Amniotic epithelial cell (primary cell): Measurements from ENCODE around the gene TRIM9.
A peak's percentile ranks its signal among the peaks of the same experiment; 100 is the strongest.

Experiments used
- DNase-seq: peaks from one replicate; pipeline ENCODE4 v3.0.0-alpha.2; 2010; ENCODE audit warnings: low read depth

TRIM9 gene

DNA sequence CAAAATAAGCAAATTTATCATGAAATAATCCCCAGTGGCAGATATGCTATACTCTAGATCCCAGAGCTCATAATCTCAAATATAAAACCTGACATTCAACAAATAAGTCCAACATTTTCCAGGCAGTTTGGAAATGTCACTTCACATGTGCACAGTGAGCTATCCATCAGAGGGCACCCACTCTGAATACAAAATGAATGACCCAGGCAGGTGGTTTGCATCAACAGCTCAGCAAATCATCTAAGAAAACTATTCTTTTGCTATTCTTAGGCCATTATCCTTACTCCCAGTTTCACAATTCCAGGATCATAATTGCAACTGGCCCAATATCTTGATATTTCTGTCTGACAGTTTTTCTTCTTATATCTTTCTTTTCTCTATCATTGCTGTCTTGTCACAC, 38.5 kb downstream of the TRIM9 start:
- DNase-seq: no peak

DNA sequence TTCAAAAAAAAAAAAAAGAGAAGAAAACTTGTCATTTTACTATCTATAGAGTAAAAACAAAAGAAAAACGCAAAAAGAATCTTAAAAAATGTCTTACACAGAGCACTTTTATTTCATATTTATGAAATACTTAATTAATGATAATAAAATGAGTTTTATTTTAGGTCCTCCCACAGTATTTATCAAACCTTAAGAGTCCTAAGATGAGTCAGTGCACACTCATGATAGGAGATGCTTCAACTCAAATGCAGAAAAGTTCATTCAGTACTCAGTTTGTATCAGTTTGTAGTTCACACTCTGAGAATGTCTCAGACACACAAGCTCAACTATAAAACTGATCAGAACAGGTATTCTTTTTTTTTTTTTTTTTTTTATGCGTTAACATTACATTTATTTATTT, 41.7 kb downstream of the TRIM9 start:
- DNase-seq: peak; percentile 18

GRCh38 chr14:51044961-51045360, 49.9 kb downstream of the TRIM9 start:
- DNase-seq: no peak

DNA sequence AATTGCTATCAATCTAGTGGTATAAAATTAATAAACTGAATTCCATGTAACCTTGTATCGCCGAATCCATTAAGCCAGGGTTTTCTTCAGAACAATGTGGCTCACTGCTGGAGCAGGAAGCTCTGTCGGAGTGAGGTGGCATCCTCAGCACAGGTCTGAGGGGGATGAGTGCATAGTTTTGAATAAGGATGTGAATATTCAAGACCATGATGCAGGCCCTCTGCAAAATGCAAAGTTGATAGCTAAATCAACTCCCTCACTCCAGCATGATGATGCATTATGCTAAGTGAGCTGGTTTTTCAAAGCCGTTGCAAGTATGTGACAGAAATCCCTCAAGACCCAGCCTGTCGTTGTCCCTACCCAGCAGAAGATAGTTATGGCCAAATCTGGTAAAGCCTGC, 53.0 kb downstream of the TRIM9 start:
- no peak for DNase-seq

GRCh38 chr14:51041108-51041531, 53.8 kb downstream of the TRIM9 start:
- no peak for DNase-seq

GRCh38 chr14:51039252-51039651, 55.7 kb downstream of the TRIM9 start:
- no peak for DNase-seq

- no peak for DNase-seq
Measured at GRCh38 chr14:51035611-51036192, 59.2 kb downstream of the TRIM9 start.

DNA sequence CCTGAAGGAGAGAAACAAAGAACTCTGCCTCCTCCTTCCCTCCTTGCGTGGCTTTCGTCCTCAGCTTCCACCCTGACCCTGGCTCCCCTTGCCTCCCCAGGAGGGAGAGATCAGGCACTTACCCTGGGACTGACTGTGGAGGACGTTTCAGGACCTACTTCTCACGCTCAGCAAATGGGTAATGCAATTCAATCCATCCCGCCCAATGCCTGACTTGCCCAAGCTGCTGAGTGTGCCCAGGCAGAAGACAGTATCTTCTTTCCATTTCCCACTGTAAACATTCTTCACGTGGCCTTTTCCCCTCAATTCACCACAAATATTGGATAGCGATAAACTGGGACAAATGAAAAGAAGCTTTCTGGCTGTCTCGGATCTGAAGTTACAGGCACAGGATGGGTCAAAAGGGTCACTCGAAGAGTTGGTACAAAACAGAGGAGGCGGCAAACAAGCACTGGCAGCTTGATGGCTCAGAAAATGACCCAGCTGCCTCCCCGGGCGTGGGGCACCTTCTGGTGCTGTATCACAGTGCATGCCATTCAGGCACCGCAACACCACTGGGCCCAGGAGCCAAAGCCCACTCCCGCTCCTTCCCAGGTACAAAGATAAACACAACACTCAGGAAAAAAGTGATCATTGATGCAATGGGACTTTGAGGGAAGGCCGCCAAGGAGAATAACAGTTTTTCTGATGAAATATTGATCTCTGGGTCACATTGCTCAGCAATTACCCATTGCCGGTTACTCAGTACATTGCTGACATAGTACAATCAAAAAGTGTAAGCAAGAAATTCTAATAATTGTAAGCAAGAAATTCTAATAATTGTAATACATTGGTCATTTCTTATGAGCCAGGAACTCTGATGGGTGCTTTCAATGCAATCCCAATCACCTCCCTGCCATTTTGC, 65.8 kb downstream of the TRIM9 start:
- DNase-seq: no peak

GRCh38 chr14:51028361-51028760, 66.5 kb downstream of the TRIM9 start:
- DNase-seq: no peak

DNA sequence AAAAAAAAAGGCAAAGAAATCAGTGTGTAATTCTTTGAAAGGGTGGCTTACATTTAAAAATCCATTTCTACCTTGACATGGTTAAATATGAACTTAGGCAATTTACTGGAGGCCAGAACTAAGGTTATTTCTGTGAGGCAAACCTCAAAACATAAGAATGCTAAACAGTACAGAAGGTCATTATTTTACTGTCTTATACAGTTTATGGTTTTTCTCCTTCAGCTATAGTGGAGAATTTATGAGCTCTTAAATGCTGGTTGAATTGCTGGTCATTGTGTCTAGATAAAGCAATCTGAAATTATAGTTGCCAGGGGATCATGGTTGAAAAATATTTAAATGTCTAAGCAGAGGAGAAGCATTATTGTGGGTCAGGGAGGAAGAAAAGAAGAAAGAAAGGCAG, 70.5 kb downstream of the TRIM9 start:
- no peak for DNase-seq

DNA sequence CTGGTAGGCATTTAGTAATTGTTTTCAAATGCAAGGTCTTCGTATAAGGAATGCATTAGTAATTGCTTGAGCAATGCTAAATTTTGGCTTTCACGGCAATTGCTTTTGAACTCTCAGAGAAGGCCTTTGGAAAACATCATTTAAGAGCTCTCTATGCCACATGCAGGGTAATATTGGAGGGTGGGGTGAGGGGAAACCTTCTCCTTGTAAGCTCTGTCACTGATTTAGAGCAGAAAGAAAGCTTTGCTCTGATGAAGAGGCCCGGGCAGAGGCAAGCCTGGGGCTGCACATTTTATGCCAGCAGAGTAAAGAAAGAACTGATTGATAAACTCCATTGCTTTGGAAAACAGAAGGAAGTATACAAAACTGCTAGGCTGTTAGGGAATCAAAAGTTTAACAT, 70.9 kb downstream of the TRIM9 start:
- no peak for DNase-seq

- DNase-seq: no peak
Measured at GRCh38 chr14:51022769-51023168, 72.1 kb downstream of the TRIM9 start.

DNA sequence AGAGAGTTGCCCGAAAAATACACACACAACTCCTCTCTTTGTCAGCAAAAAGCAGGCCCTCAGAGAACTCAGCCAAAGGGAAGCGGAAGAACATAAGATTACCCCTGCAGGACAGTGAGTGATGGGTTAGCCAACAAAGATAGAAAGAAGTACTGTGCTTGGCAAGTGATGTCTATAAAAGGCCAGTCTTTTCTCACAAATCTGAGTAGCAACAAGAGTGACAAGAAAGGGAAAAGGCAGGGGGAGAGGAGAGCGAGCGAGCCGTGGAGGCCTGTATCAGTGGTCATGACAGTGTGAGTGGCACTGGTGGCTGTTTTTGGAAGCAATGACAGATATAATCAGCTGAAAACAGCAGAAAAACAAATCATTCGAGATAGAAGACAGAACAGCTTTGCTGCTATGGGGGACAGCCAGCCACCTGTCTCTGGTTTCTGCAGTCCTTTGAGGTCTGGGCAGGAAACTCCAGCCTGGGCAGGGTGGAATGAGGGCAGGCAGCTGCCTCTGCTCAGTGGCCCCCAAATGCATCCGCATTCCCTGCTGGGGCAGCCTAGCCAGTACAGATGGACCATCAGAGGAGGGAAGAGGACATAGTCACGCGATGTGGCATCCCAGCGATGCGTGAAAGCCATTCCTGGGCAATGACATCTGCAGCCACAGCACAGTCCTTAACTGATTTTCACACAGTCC, 74.7 kb downstream of the TRIM9 start:
- DNase-seq: no peak

DNA sequence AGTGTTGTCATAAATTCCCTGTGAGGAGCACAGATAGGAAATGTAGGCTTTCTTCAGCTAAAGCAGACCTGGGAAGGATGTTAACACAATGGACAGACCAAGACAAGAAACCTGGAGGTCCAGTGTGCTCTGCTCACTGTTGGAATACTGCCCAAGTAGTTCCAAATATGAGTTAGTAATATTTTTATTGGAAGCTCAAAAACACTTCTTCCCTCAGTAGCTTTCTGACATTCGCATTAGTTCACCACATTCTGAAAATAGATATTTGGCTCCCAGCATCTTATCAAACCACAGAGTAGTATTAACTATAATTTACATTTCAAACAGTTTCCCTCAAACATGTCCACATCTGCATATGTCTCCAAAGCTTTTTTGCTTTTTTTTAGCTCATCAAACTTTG, 75.8 kb downstream of the TRIM9 start:
- DNase-seq: no peak

DNA sequence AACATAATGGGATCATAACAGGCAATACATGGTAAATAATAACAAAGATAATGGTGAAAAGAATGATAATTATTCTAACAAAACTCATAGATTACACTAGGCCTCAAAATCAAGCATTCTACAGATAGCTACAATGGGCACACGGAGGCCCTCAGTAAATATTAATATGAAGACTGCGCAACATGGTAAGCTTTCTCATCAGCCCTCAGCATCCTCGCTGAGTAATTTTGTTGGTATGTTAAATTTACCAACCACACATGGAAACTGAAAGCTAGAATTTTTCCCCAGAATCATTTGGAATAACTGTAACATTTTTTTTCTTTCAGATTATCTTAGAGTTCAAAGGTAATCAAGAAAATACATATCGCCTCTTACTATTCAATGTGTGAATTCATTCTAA, 76.4 kb downstream of the TRIM9 start:
- DNase-seq: peak; percentile 48

DNA sequence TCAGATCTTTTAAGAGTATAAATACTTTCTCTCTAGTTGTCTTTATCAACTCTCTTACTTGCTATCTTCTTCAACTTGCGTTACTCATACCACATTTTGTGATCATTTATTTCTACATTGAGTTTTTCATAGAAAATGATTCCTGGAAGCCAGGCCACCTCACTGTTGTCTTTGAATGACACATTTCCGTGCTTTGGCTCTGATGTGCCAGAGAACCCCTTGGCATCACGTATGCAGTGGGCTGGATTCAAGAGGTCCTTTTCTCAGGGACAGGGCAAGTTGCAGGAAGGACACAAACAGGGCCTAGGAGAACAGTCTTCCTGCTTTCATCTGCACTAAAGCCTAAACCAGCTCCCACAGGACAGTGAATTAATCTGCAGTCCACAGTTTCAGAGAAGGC, 80.3 kb downstream of the TRIM9 start:
- no peak for DNase-seq

DNA sequence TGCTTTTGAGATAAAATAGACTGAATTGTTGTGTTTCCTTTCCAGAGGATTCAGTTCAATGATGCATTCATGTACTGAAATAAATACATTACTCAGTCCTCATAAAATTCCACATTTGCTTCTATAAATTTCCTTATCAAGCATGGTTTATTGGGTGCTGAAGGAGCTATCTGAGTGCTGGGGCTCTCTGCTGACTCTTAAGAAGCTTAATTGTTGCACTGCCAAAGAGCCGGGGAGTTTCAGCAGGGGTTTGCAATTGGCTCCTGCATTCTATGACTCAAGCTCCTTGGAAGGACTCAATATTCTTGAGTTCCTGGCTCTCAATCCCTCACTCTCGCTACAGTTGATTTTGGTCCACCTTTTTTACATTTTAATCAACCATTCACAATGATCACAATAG, 80.8 kb downstream of the TRIM9 start:
- DNase-seq: peak; percentile 77

GRCh38 chr14:51012055-51012454, 82.8 kb downstream of the TRIM9 start:
- no peak for DNase-seq

GRCh38 chr14:51008446-51008845, 86.5 kb downstream of the TRIM9 start:
- DNase-seq: no peak

DNA sequence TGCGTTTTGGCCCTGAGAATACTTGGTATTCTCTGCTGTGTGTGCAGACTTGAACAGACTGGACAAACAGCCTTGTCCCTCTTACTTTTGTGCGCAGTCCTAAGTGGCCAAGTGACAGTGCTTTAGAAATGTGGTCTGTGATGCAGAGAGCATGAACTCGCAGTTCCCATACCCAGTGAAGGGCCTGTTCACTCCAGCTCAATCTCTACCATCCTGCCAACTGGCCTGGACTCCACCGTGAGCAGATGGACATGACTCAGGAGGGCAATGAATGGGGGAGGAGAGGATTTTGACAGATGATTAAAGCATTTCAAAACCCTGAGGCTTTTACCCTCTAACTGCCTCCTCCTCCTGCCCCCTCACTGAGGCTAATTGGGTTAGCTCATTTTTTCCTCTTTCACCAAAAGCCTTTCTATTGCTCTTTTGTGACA, 88.1 kb downstream of the TRIM9 start:
- DNase-seq: peak; percentile 89

DNA sequence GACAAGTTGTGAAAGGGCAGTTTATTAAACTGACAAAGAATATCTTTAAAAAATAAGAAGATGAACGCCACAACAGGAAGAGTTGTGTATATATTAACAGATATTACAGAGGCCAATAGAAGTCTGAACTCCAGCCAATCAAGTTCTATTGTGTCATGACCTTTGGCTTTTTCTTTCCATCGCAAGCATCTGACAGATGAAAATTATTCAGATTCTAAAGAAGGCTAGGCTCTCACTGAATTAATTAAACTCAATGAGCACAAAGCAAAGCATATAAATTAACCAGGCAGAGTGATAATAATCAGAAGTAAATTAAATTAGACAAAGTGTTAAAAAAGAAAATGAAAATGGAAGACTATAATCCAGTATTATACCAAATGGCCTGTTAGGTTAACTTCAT, 88.6 kb downstream of the TRIM9 start:
- no peak for DNase-seq

- DNase-seq: peak; percentile 59
Measured at GRCh38 chr14:51004801-51005526, 89.9 kb downstream of the TRIM9 start.
